CD1c-positive myeloid dendritic cell (primary cell): Measurements from ENCODE around the gene WFDC6.

Experiments
- DNase-seq: peaks from one replicate; pipeline ENCODE4 v3.0.0-alpha.2; 2016; ENCODE audit errors: extremely low spot score

The WFDC6 gene

DNA sequence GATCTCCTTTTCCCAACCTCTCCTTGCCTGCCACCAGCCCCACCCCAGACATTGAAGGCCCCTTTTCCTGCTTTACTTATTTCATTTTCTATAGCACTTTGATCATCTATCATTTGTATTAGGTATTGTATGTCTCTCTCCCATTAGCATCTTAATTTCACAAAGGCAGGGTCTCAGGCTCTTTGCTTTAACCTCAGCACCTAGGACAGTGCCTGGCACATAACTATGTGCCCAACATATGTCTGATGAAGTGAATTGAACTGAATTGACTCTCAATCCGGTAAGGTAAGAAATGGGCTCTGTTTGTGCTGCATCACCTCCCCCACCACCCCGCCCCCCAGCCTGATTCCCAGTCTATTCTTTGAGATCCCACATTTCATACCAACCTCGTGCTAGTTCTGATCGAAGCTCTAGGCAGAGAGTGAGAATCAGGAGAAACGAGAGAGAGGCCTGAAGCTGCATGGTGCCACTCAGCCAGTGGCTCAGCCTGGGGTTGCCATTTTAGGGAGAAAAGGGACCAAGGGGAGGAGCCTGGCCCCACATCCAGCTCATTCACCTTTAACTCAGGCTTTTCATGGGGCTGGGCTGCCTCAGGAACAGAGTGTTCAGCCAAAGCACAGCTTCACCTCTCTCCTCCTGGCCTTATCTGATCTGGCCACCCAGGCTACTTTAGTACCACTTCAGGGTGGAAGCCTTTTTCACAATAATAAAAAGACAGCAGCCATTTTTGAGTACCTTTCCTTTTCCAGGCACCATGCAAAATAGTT lies 24.0 kb downstream of the WFDC6 start, which contains the start of gene SPINT3:
SPINT3 (minus strand) TSS at position 476 of the 767 bp plus-strand sequence; CDS start at position 462, 14 bp downstream.
- DNase-seq: no peak

DNA sequence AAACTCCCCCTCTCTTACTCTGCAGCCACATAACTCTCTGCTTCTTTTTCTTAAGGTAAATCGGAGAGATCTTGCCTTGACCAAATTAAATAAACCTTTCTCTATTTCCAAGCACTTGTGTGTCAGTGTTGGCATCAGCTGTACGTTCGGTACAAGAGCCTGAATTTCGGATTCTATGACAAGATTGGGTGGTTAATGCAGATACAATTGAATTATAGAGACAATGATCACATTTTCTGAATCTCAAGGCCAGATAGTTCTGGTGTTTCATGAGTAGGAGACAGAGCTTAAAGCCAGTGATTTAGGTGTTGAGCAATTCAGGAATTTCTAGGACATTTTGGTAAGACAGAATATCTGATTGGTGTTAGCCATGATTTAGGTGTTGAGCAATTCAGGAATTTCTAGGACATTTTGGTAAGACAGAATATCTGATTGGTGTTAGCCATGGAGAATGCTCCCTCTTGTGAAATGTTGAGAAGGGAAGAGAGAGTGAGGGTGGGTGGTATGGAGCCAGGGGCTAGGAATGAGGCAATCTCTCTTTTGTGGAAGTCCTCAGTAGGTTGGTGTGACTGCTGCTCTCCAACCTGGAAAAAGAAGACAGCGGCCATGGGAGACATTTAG lies 28.9 kb downstream of the WFDC6 start:
- no peak for DNase-seq

DNA sequence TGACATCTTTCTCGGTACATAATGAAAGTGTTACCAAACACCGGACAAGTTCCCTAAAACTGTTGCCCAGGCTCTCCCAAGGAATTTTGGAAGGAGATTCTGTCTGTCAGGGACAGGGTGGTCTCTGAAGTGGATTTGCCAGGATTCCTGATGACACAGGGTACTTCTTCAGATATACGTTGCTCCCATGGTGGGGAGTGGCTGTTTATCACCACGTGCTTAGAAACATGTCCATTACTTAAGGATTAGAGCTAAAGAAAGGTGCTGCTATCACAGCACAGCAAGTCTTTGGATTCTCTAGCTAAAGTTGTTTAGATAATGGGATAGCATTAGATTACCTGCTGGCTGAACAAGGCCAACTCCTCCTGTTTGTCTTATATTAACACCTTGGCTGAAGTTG lies 30.2 kb downstream of the WFDC6 start:
- DNase-seq: no peak

DNA sequence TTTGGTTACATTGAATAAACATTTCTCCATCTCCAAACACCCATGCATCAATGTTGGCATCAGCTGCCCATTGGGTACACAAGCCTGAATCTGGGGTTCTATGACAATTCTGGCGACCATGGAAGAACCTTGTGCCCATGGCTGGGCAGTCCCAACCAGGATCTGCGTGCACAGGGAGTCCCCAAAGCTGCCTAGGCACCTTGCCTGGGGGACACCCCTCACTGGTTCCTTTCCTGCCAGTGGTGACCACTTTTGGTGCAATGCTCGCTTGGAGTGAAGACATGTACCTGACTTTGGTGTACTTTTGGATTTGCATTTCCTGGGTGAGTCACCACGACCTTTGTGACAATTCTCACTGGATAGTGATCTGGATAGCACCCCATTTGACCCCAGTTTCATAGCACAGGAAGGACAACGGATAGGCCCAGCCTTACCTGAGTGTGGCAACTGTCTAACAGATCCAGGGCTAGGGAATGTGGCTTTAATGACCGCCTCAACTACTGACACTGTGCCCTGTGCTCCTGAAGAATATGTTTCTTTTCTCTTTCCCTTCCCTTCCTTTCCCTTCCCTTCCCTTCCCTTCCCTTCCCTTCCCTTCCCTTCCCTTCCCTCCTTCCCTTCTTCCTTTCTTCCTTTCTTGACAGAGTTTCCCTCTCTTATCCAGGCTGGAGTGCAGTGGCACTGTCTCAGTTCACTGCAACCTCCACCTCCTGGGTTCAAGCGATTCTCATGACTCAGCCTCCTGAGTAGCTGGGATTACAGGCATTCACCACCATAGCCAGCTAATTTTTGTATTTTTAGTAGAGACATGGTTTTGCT lies 31.0 kb downstream of the WFDC6 start:
- no peak for DNase-seq

DNA sequence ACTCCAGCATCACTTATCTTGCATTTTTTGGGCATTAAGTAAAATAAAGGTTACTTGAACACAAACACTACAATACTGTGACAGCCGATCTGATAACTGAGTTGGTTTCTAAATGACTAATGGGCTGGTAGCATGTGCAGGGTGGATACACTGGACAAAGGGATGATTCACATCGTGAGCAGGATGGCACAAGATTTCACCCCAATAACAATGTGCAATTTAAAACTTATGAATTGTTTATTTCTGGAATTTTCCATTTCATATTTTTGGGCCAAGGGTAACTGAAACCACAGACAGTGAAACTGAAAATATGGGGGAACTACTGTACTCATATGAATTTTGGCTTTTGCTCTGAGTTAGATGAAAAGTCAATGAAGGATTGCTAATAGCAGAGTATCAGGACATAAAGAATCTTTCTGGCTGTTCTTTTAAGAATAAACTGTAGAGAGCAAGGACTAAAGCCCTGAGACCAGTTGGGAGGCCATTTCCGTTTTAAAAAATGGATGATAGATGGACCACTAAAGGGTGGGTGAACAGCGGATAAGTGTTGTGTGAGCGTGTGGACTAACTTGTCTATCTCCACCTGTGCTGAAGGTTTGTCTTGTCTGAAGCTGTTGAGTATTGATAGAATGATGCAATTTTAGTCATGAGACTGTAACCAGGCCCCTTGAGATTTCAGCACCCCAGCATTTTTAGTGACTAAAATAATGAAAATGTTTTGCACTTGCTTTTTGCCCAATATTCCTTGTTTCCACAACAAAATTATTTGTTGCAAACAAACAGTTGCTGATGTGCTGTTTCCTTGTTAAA lies 32.1 kb downstream of the WFDC6 start:
- DNase-seq: no peak

DNA sequence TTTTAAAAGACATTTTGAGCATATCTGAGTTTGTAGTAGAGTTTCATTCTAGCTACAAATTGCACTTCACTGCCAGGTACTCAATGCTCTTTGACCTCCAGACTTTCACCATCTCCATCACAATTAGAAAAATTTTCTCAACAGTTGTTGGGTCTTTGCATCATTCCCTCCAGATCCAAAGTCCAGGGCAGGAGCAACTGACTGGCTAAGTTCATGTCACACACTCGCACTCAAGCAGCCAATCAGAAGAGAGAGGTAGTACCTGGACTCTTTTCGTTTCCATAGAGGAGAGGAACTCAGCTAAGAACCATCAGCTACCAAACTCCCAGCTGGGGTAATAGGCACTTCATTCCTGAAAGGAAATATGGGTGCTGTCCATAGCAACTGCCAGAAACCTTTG lies 32.9 kb downstream of the WFDC6 start:
- DNase-seq: no peak

DNA sequence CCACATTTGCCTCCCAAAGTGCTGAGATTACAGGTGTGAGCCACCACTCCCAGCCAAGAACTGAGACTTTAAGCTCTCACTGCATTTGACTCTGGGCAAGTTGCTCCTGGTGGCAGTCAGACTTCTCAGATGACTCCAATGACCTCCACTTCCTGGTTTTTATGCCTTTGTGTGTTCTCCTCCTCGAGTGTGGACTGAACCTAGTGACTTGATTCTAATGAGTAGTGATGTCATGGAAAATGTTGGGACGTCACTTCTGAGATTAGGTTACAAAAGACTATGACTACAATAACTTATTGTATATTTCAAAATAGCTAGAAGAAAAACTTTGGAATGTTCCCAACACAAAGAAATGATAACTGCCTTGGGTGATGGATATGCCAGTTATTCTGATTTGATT lies 35.9 kb downstream of the WFDC6 start:
- no peak for DNase-seq

DNA sequence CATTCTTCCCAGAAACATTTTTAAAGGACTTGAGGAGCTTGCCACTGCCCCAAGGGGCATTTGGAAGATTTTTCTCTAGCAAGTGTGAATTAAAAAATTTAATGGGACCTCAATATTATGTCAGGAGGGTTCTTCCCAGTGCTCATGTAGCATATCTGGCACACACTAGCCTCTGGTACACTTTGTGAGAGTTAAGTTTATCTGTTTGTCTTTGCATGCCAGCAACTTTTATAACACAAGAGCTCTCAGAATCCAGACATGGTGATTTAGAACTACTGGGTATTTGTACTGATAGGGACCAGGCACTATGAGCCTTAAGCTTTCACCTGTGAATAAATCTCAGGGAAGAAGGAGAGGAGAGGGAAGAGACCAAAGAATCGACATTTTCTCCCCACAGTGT lies 36.7 kb downstream of the WFDC6 start:
- no peak for DNase-seq

DNA sequence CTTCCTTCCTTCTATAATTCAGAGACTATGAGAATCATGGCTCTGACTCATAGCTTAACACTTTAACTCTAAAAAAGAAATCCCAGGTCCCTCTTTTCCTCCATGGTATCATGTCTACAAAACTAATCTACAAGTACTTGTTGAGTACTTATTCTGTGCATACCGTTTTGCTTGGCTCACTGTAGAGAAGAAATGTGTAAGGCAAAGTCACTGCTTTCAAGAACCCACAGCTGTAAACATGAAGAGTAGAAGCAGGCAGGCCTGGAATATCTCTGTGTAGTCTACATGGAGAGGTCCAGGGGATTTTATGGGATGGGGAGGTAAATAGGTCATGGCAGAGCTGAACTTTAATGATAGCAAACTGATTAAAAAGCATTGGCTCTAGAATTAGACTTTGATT lies 37.7 kb downstream of the WFDC6 start:
- DNase-seq: no peak

DNA sequence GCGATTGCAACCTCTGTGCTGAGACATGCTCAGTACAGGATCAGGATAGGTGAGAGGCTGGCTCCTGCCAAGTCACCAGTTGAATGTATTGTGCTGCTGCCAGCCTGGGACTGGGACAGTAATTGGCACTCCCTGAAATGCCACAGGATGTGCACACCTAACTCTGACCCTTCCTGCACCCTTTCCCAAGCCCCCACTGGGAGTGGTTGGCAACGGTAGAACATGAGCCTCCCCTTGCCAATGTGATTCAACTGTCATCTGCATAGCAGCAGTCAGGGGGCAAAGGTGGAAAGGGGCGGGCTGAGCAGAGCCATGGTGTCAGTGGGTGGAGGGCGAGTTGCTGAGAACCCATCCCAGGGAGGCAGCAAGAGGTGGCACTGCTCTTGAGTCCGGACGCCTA lies 39.3 kb downstream of the WFDC6 start:
- no peak for DNase-seq

DNA sequence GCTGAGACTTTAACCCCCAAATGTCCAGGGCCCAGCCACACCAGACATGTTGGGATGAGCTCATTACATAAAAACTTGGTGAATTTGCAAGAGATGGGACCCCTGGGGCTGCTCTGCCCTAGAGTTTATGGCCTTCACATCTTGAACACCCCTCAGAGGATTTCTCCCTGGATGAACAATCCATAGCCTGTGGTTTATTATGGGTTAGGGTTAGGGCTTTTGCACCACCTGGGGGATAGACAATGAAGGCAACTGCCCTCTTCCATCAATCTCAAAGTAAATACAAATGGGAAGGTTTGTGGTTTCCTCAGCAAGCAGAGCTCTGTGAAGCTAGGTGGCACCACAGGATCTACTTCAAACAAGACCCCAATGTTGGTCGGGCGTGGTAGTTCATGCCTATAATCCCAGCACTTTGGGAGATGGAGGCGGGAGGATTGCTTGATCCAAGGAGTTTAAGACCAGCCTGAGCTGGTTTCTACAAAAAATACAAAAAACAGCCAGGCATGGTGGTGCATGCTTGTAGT lies 41.2 kb downstream of the WFDC6 start:
- no peak for DNase-seq

DNA sequence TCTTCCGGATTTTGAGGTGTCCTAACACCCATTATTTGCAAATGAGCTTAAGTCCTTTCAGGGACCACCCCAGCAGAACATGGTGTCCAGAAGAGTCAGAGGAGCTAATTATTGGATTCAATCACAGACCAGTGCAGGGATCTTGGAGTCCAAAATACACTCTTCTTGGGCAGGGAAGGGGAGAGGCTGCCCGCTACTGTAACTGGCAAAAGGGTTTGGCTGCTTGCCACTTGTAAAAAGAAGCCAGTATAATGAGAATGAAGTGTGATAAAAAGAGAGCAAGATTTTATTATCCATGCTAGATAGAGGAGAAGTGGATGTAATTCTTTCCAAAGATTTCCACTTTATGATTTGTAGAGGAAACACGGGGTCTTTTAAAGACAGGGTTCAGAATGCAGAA lies 43.1 kb downstream of the WFDC6 start:
- no peak for DNase-seq

DNA sequence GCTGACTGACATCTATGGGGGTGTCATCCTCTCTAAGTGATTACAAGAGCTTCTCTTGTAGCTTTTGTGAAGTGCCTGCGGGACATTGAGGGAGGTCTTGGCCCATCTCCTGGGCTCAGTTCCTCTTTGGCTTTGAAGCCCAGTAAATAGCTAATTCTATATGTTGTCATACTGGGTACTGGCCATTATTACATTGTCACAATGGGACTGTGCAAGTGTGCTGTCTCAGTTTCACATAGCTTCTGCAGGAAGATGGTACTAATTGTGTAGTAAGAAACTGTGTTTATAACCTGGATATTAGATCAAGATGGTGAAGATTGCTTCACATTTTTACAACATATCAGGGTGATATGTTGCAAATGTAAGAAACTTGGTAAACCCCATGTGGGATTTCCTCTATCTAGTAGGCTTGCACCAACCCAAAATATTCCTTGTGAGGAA lies 43.8 kb downstream of the WFDC6 start:
- peak; percentile 46 for DNase-seq

DNA sequence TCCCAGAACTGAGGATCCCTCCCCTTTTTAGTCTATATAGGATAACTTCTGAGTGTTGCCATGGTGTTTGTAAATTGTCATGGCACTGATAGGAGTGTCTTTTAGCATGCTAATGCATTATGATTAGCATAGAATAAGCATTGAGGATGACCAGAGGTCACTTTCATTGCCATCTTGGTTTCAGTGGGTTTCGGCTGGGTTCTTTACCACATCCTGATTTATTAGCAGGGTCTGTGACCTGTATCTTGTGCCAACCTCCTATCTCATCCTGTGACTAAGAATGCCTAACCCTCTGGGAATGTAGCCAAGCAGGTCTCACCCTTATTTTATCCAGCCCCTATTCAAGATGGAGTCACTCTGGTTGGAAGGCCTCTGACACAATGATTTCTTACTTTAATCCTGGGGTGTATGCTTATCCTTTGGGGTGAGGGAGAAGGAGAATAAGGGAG lies 50.2 kb downstream of the WFDC6 start:
- no peak for DNase-seq

DNA sequence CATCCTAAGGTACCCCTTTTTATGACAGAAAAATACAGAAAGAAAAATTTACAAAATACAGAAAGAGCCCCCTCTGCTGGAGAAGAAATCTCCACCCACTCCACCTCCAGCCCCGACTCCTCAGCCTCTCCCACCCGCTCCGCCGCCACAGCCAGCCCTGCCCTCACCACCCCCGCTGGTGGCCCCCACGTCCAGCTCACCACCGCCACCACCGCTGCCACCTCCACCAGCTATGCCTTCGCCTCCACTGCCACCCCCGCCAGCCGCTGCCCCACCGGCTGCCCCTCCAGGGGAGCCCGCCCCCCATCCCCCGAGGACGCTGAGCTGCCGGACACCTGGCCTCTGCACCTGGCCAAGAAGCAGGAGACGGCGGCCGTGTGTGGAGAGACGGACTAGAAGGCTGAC lies 52.0 kb downstream of the WFDC6 start:
- no peak for DNase-seq

DNA sequence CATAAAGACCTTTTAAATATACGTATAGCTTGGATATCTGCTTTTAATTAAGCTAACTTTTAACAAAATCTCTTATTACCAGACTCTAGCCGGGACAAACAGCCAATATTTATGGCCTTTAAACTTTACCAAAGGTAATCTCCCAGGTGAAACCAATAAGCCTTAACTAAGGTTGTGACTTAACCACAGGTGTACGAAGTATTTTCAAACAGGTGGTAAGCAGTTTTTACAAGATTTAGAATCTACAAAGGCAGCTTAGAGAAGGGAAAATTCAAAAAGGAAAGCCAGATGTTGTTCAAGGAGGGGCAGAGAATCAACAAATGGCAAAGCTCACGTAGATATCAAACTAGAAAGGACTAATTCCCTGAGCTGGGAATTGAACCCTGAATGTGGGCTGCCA lies 53.9 kb downstream of the WFDC6 start:
- DNase-seq: no peak

DNA sequence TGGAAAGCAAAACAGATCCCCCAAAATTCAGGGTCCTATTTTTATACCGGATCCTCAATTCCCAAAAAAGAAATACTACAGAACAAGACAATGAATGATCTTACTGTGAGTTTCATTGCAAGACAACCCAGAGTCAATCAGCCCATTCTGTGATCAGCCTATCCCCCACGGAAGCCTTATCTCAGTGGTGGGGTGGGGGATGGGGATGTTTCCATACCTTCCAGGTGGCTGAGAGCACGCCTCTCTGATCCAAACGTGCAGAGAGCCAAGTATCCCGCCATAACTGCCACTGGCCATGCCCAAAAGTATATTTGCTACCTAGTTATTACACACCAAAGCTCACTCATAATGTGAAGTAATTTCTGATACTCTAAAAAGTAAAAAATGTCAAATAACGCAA lies 54.6 kb downstream of the WFDC6 start:
- no peak for DNase-seq
